Stimulated activated CD8-positive, alpha-beta memory T cell treated with anti-CD3 and anti-CD28 coated beads, Interleukin-4, amount 100 ng/mL, for 48 hours (primary cell): ENCODE results near the gene DQX1.

Experiments
- DNase-seq: peaks from one replicate; pipeline ENCODE4 v3.0.0-alpha.2; 2020

The DQX1 gene

GRCh38 chr2:74553892-74554819 lies 28.1 kb upstream of the DQX1 start, which contains the start of the genes DOK1 and LOXL3:
Gene DOK1, plus strand, starts transcription at chr2:74554720. Its CDS starts 35 bp downstream, at chr2:74554755.
Gene LOXL3, minus strand, starts transcription at chr2:74553942. Its CDS starts 1,308 bp downstream, at chr2:74552634.
- peak; percentile 91 for DNase-seq

- DNase-seq, result no peak
These were observed 27.1 kb upstream of the DQX1 start for GRCh38 chr2:74552914-74553811.

DNA sequence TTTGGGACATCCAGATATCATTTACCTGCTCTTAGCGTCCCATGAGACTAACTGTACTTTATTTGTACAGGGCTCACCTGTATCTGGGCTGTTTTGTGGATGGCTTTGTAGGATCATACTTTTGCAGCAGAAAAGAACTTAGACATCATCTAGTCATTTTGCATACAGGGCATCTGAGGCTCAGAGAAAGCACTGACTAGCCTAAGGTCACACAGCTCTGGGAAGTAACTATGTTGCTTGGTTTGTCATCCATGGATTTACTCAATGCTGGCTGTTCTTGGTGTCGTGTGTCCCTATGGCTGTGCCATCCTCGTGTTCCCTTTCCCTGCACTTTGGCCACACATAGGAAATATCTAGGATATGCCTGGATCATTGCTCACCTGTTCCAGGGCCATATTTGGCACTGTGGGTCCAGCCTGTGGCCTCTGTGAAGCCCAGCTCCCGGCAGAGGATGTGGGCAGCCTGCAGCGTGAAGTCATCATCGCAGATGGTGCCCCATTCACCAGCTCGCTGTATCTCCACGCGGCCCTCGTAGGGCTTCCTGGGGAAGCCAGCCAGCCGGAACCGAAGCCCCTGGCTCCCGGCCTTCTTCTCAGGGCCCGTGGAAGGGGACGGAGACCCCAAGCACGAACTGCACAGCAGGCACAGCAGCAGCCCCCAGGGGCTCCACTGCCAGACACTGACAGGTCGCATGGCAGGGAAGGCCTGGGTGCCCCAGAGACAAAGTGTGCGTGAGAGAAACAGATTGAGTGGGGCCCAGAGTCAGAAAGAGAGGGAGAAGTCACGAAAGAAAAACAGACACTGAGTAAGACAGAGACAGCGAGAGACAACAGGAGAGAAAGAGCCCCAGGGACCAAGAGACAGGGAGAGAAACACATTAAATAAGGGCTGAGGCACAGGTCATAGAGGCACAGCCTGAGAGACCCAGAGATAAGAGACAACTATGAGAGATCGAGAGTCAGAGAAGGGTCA lies 26.2 kb upstream of the DQX1 start:
- DNase-seq, result no peak

DNA sequence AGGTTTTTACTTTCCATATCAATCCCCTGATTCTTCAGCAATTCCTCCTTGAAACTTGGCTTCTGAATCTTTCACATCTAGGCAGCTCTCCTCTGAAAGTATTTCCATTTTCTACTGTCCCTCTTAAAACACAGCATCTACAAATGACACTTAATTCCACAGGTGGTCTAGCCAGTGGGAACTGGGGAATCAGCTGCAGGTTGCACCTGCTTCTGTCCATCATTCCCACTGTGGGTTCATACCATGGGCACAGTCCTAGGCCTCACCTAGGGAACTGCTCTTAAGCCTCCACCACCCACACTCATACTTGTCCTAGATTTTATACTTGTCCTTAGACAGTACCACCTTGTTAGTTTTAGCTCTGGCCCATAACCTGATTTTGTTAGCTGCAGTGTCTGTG lies 25.5 kb upstream of the DQX1 start:
- no peak for DNase-seq

DNA sequence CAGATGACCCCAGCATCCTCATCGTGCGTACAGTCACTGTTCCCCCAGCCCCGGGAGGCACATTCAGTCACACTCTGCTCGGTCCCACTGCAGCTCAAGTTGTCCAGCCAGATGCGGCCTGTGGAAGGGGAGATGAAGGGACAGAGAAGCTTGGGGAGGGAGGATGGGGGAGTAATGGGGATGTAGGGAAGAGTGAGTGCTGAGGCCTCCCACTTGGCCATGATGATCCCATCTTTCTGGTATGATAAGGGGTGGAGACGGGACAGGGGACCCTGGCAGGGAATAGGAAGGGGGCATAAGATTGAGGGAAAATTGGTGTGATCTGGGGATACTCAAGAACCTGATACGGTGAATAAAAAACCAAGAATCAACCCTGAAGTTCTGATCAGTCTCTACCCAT lies 24.2 kb upstream of the DQX1 start:
- DNase-seq, result no peak

- DNase-seq, result peak; percentile 57
These were observed 23.1 kb upstream of the DQX1 start for GRCh38 chr2:74548900-74549826.

DNA sequence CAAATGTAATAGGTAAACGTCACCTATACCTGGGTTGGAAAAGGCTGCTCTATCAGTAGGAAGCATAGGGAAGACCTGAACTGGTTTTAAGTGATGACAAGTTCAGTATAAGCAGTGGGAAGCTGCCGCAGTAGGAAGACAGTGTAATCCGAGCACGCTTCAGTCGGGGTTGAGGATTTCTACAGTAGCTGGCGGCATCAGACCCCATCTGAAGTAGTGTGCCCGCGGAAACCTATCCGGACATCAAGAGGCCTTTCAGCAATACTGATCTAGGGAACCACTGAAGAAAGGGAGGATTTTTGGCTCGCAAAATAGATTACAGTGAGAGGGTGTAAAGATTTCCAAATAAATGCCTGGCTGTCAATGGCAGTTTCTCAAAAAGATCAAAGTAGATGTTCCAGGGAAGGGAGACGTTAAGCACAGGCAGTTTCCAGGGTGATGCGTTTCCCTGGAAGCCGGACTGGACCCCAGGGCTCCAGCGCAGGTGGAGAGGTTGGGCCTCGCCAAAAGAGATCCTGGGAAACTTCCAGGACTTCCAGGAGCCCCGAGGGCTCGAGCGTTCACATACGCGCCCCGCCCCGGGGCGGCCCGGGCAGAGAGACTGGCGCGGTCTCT lies 22.4 kb upstream of the DQX1 start:
- no peak for DNase-seq

DNA sequence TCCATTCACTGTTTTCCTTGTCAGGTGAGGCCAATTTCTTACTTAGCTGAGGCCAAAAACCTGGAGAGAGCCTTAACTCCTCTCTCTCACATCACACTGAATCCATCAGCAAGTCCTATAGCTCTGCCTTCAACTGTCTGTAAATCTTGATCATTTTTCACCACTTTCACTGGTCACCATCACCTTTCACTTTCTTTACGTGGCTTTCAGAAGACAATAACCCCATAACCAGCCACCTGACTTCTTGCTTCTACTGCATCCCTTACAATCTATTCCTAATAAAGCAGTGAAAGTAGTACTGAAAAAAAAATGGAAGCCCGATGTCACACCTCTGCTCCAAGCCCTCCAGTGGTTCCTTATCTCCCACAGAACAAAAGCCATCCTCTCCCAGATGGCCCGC lies 20.0 kb upstream of the DQX1 start:
- DNase-seq, result no peak

GRCh38 chr2:74544634-74545033 lies 18.6 kb upstream of the DQX1 start:
- no peak for DNase-seq

- no peak for DNase-seq
These were observed 16.9 kb upstream of the DQX1 start for GRCh38 chr2:74542978-74543377.

GRCh38 chr2:74540291-74540690 lies 14.3 kb upstream of the DQX1 start:
- no peak for DNase-seq

- no peak for DNase-seq
These were observed 12.9 kb upstream of the DQX1 start for GRCh38 chr2:74538881-74539339.

- no peak for DNase-seq
These were observed 11.1 kb upstream of the DQX1 start for GRCh38 chr2:74537140-74537539.

- DNase-seq, result no peak
These were observed 10.3 kb upstream of the DQX1 start for GRCh38 chr2:74536166-74536950.

DNA sequence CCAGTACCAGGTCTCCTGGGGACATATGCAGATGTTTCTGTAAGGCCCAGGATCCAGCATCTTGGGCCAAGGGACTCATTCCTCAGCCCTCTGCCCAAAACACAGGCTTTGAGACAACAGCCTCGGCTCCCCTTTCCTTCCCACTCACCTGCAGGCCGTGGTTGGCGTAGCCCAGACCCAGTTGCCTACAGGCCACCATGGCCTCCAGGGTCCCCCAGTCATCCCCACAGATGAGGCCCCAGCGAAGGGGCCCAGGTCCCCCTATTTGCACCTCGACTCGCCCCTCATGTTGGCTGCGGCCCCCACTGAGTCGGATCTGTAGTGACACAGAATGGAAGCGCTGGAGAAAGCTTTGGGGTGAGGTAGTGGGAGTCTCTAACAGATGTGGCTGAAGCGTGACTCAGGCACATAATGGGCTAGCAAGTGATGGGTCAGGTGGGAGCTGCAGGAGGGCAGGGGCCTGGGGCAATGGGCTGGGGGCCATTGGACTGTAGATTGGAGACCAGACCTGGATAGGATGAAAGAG lies 9.5 kb upstream of the DQX1 start:
- no peak for DNase-seq

DNA sequence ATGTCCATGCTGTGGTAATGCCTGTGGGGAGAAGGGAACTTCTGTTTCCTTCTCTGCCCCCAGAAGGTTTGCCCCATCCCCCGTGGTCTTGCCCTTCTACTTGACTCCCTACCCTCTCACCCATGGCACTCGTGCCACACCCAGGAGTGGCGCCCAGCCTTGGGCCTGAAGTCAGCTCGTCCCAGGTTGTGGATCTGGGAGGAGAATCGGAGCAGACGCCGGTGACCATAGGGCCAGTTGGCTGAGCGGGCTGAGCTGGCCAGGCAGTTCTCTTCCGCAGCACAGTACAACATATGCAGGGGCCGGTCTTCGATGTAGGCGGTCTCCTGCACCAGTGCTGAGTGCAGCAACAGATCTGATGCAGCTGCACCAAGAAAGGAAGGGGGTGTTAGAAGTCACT lies 8.4 kb upstream of the DQX1 start:
- no peak for DNase-seq

GRCh38 chr2:74533464-74533863 lies 7.4 kb upstream of the DQX1 start:
- DNase-seq, result no peak

- DNase-seq, result no peak
These were observed 6.2 kb upstream of the DQX1 start for GRCh38 chr2:74532222-74532621.

GRCh38 chr2:74531666-74532065 lies 5.6 kb upstream of the DQX1 start:
- no peak for DNase-seq
